B cell (primary cell): Measurements from ENCODE around the gene RDH8.

ENCODE experiments used
- CTCF ChIP-seq: fragments of 200-600 bp; IDR thresholded peaks from one replicate; pipeline ENCODE4 v1.8.0; 2022; ENCODE audit warnings: antibody characterized with exemption, mild to moderate bottlenecking
- EZH2 ChIP-seq: IDR thresholded peaks from 2 replicates; pipeline ENCODE4 v1.6.1; 2012; ENCODE audit warnings: borderline replicate concordance, low read depth, mild to moderate bottlenecking, moderate library complexity, low read length; ENCODE audit not compliant: insufficient read depth, poor library complexity, severe bottlenecking

DNA sequence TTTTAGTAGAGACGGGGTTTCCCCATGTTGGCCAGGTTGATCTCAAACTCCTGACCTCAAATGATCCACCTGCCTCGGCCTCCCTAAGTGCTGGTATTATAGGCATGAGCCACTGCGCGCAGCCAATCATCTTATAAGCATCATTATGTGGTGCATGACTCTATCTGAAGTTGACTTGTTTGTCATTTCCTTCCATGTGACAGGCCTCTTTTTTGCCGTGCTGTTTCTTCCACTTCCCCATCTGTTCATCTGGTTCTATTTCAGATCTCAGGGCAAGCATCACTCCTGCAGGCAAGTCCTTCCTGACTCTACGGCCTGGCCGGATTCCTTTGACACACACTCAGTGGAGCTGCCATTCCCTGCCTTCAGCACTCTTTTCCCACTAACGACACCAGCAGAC, 18.2 kb upstream of the RDH8 start:
- TF ChIP-seq EZH2 (no peak), CTCF (no peak)
